Natural killer cell (primary cell): ENCODE results near the gene ZNF506. TPM values are rescaled to one million over a fixed set of nuclear protein-coding genes. Genes with fewer than 3 reads are reported as not detected.

Experiments
- ATAC-seq, 3 donors: fragments of 150-1000 bp in 2 of 3; fragments of 200-7000 bp in 1 of 3; cut with Tn5 transposase; 1 replicate in 1 of 3; 2 replicates in 2 of 3; pipeline ENCODE4 v1.10.0; 2021; ENCODE audit warnings: mild to moderate bottlenecking in 2 of 3, moderate library complexity in 2 of 3
- DNase-seq, 2 donors: peaks; one replicate each; pipeline versions ENCODE4 v3.0.0 to v3.0.0-alpha.2; 2013 to 2021; ENCODE audit warnings: mixed read lengths in 1 of 2
- H3K27ac ChIP-seq: one replicate; pipeline ENCODE4 v1.5.1; 2013; ENCODE audit warnings: mild to moderate bottlenecking, low read length
- H3K27me3 ChIP-seq: one replicate; pipeline ENCODE4 v1.6.1; 2013; ENCODE audit warnings: low read length; ENCODE audit not compliant: control insufficient read depth, insufficient read depth
- H3K36me3 ChIP-seq: one replicate; pipeline ENCODE4 v1.6.1; 2013; ENCODE audit warnings: low read length; ENCODE audit not compliant: control insufficient read depth, insufficient read depth
- H3K4me1 ChIP-seq: one replicate; pipeline ENCODE4 v1.6.1; 2013; ENCODE audit warnings: low read length; ENCODE audit not compliant: control insufficient read depth, insufficient read depth
- H3K4me3 ChIP-seq: one replicate; pipeline ENCODE4 v1.5.1; 2013; ENCODE audit warnings: low read length
- H3K9me3 ChIP-seq: one replicate; pipeline ENCODE4 v1.6.1; 2013; ENCODE audit warnings: low read length; ENCODE audit not compliant: control insufficient read depth, insufficient read depth
- H3K27ac Mint-ChIP-seq, 2 donors: one replicate each; pipeline ENCODE4 v1.8.0; 2022; ENCODE audit warnings: mild to moderate bottlenecking in 2 of 2, mixed read lengths in 2 of 2, moderate library complexity in 1 of 2
- H3K27me3 Mint-ChIP-seq, 2 donors: one replicate each; pipeline ENCODE4 v1.8.0; 2022; ENCODE audit warnings: low read depth in 2 of 2, mixed read lengths in 2 of 2
- H3K36me3 Mint-ChIP-seq: one replicate; pipeline ENCODE4 v1.8.0; 2022; ENCODE audit warnings: mixed read lengths
- H3K4me1 Mint-ChIP-seq, 2 donors: one replicate each; pipeline ENCODE4 v1.8.0; 2022; ENCODE audit warnings: mixed read lengths in 2 of 2
- H3K4me3 Mint-ChIP-seq: one replicate; pipeline ENCODE4 v1.8.0; 2022; ENCODE audit warnings: mild to moderate bottlenecking, moderate library complexity, mixed read lengths
- H3K9me3 Mint-ChIP-seq, 2 donors: one replicate each; pipeline ENCODE4 v1.8.0; 2022; ENCODE audit warnings: mixed read lengths in 2 of 2
- CTCF ChIP-seq: fragments of 200-600 bp; IDR thresholded peaks from one replicate; pipeline ENCODE4 v1.8.0; 2022; ENCODE audit warnings: antibody characterized with exemption
- WGBS: methylation state at CpG from one replicate; pipeline ENCODE4 v1.1.7; 2013; ENCODE audit warnings: missing lambda C conversion rate; ENCODE audit not compliant: insufficient coverage; 5-methylcytosine and 5-hydroxymethylcytosine counted together
- intact Hi-C: fragments of 100-400 bp; cut with micrococcal nuclease; formaldehyde crosslinking; loops from one replicate; pipeline ENCODE4 v1.14.2; 2022
- total RNA-seq, 4 donors: library from RNA; stranded (reverse); fragments of 120-200 nt in 1 of 4; gene quantifications; one replicate each; pipeline versions ENCODE4 v1.2.3 to v1.2.4, GENCODE V29; 2013 to 2022

The ZNF506 gene
- total RNA-seq, 3 donors from 2014 or later (not counting 1 experiment from before 2014, with no cell fraction given) = 35.0 to 62.8 (median 44.0) TPM

DNA sequence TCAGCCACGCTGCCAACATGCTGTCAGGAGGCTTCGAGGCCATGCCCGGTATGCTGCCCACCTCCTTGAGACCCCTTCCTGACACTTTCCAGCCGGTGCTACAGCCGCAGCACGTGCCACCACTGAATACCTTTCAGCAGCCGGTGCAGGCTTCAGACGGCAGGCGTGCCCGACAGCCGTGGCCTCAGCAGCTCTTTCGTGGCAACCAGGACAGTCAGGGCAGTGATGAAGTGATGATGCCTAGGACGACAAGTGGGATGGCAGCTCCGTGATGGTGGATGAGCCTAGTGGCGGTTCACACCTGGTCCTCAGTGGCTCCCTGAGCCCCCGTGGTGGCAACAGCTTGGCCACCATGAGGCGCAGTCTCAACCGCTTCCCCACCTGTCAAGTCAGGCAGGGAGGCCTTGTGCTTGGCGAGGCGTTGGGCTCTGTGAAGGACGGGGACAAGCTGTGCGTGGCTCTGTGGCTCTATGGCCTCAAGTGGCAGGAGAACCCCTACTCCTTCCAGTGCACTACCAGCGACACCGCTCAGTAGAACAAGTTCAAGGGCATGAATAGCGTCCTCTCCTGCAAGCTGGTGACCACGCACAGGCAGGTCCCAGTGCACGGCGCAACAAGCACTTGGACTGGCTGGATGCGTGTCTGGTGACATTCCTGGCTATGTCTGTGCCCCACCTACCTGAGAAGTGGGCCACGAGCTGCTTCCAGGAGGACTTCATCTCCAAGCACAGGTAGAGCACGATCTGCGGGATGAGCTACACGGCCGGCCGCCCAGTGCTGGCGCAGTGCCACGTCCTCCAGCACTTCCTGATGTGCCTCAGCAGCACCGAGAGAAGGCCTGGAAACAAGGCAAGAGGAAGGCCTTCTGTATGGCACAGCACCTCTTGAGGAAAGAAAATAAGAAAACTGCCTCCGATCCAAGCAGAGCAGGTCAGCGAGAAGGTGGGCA, 70.4 kb downstream of the ZNF506 start:
- Mint-ChIP-seq H3K27me3 (no peaks in the 10 kb centered on the region), H3K9me3 (no peaks in the 10 kb centered on the region), H3K4me3 (no peak overlapping the region), H3K27ac (no peak overlapping the region), H3K36me3 (no peaks in the 10 kb centered on the region), H3K4me1 (no peaks in the 10 kb centered on the region)
- intact Hi-C loops = no loop called here
- H3K4me1 ChIP-seq = no peaks in the 10 kb centered on the region
- H3K4me3 ChIP-seq = no peak overlapping the region
- DNase-seq = no peak
- no peak for ATAC-seq
- H3K27me3 ChIP-seq = no peaks in the 10 kb centered on the region
- no peaks in the 10 kb centered on the region for H3K36me3 ChIP-seq
- WGBS = 95% methylated on average over 40 of the region's 40 CpGs
- no peaks in the 10 kb centered on the region for H3K9me3 ChIP-seq
- no peak overlapping the region for H3K27ac ChIP-seq
- no peak for TF ChIP-seq CTCF

- Mint-ChIP-seq H3K36me3 (no peaks in the 10 kb centered on the region), H3K27ac (no peak overlapping the region), H3K9me3 (no peaks in the 10 kb centered on the region), H3K27me3 (no peaks in the 10 kb centered on the region), H3K4me3 (no peak overlapping the region), H3K4me1 (no peaks in the 10 kb centered on the region)
- no peak for DNase-seq
- Histone ChIP-seq H3K27me3 (no peaks in the 10 kb centered on the region), H3K9me3 (no peaks in the 10 kb centered on the region), H3K27ac (no peak overlapping the region), H3K36me3 (no peaks in the 10 kb centered on the region), H3K4me3 (no peak overlapping the region), H3K4me1 (no peaks in the 10 kb centered on the region)
- no peak for TF ChIP-seq CTCF
- ATAC-seq = no peak
- 85% methylated on average over 17 of the region's 17 CpGs for WGBS
- intact Hi-C loops = no loop called here
Measured at GRCh38 chr19:19749908-19750841, 71.4 kb downstream of the ZNF506 start.

GRCh38 chr19:19749117-19749907, 72.2 kb downstream of the ZNF506 start:
- Histone ChIP-seq H3K9me3 (no peaks in the 10 kb centered on the region), H3K27ac (no peak overlapping the region), H3K27me3 (no peaks in the 10 kb centered on the region), H3K4me3 (no peak overlapping the region), H3K4me1 (no peaks in the 10 kb centered on the region), H3K36me3 (no peaks in the 10 kb centered on the region)
- intact Hi-C loops = no loop called here
- WGBS = 91% methylated on average over 13 of the region's 13 CpGs
- Mint-ChIP-seq H3K9me3 (no peaks in the 10 kb centered on the region), H3K27ac (no peak overlapping the region), H3K27me3 (no peaks in the 10 kb centered on the region), H3K4me3 (no peak overlapping the region), H3K4me1 (no peaks in the 10 kb centered on the region), H3K36me3 (no peaks in the 10 kb centered on the region)
- TF ChIP-seq CTCF = no peak
- DNase-seq (no peak), ATAC-seq (no peak)
